ENCODE data around the gene ABTB1.

The ABTB1 gene

GRCh38 chr3:127672429-127673190, at the start of gene ABTB1:
Gene ABTB1, plus strand, starts transcription at chr3:127672952. Its CDS starts 74 bp downstream, at chr3:127673026.
- peak within 1 kb of the TSS; percentile 89 for H3K4me3 ChIP-seq (ENCODE audit: severe bottlenecking)
- no peaks in the 10 kb centered on the region for H3K27me3 ChIP-seq (ENCODE audit: insufficient read depth, poor library complexity, severe bottlenecking)

DNA sequence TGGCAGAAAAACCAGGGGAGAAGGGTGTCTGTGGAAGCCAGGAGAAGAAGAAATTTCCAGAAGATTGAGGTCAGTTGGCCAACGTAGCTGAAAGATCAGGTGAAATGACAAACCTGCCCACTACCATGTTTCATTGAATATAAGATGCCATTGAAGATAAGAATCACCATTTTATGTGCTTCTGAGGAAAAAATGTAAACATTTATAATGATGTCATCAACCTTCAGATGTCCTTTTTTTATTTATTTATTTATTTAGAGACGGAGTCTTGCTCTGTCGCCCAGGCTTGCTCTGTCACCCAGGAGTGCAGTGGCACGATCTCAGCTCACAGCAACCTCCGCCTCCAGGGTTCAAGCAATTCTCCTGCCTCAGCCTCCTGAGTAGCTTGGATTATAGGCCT, 48.7 kb upstream of the ABTB1 start:
- Histone ChIP-seq H3K27ac (ENCODE audit: poor library complexity, severe bottlenecking) (no peak overlapping the region), H3K4me1 (ENCODE audit: insufficient read depth, poor library complexity, severe bottlenecking) (no peaks in the 10 kb centered on the region), H3K27me3 (ENCODE audit: insufficient read depth, poor library complexity, severe bottlenecking) (peaks cover 12% of the 10 kb centered on the region), H3K4me3 (ENCODE audit: severe bottlenecking) (no peak overlapping the region), H3K9me3 (ENCODE audit: severe bottlenecking) (no peaks in the 10 kb centered on the region), H3K36me3 (ENCODE audit: low read depth) (peaks cover 32% of the 10 kb centered on the region)
- TF ChIP-seq, protein P1, sequence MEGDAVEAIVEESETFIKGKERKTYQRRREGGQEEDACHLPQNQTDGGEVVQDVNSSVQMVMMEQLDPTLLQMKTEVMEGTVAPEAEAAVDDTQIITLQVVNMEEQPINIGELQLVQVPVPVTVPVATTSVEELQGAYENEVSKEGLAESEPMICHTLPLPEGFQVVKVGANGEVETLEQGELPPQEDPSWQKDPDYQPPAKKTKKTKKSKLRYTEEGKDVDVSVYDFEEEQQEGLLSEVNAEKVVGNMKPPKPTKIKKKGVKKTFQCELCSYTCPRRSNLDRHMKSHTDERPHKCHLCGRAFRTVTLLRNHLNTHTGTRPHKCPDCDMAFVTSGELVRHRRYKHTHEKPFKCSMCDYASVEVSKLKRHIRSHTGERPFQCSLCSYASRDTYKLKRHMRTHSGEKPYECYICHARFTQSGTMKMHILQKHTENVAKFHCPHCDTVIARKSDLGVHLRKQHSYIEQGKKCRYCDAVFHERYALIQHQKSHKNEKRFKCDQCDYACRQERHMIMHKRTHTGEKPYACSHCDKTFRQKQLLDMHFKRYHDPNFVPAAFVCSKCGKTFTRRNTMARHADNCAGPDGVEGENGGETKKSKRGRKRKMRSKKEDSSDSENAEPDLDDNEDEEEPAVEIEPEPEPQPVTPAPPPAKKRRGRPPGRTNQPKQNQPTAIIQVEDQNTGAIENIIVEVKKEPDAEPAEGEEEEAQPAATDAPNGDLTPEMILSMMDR (IDR thresholded peaks at IDR 0.05; ENCODE audit: poor library complexity, severe bottlenecking) = no peak
- ATAC-seq (ENCODE audit: low read depth) (no peak), DNase-seq (ENCODE audit: low spot score) (no peak)

More at GRCh38 chr3:127672429-127673190, at the start of gene ABTB1:
- TF ChIP-seq, protein P1 (IDR thresholded peaks at IDR 0.05; ENCODE audit: poor library complexity, severe bottlenecking) = no peak
- peak; percentile 83 for DNase-seq (ENCODE audit: low spot score)
- no peaks in the 10 kb centered on the region for H3K36me3 ChIP-seq (ENCODE audit: low read depth)
- peak within 1 kb of the TSS; percentile 68 for H3K27ac ChIP-seq (ENCODE audit: poor library complexity, severe bottlenecking)
- H3K4me1 ChIP-seq (ENCODE audit: insufficient read depth, poor library complexity, severe bottlenecking) = no peaks in the 10 kb centered on the region
- H3K9me3 ChIP-seq (ENCODE audit: severe bottlenecking) = no peaks in the 10 kb centered on the region
- ATAC-seq (ENCODE audit: low read depth) = peak; percentile 75

DNA sequence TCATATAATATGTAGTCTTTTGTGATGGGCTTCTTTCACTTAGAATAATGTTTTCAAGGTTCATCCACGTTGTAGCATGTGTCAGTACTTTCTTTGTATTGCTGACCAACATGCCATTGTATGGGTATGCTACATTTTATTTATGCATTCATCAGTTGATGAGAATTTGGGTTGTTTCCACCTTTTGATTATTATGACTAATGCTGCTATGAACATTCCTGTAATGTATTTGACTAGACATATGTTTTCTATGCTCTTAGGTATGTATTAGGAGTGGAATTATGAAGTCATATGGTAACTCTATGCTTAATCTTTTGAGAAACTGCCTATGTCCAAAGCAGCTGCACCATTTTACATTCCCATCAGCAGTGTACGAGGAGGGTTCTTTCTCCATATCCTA, 46.9 kb upstream of the ABTB1 start:
- Histone ChIP-seq H3K9me3 (ENCODE audit: severe bottlenecking) (no peaks in the 10 kb centered on the region), H3K4me1 (ENCODE audit: insufficient read depth, poor library complexity, severe bottlenecking) (no peaks in the 10 kb centered on the region), H3K4me3 (ENCODE audit: severe bottlenecking) (no peak overlapping the region), H3K27me3 (ENCODE audit: insufficient read depth, poor library complexity, severe bottlenecking) (peaks cover 12% of the 10 kb centered on the region), H3K27ac (ENCODE audit: poor library complexity, severe bottlenecking) (no peak overlapping the region), H3K36me3 (ENCODE audit: low read depth) (peaks cover 16% of the 10 kb centered on the region)
- DNase-seq (ENCODE audit: low spot score) (no peak), ATAC-seq (ENCODE audit: low read depth) (peak; percentile 43; the same call in 2 of the 3 replicates)
- TF ChIP-seq, protein P1 (IDR thresholded peaks at IDR 0.05; ENCODE audit: poor library complexity, severe bottlenecking) = no peak

DNA sequence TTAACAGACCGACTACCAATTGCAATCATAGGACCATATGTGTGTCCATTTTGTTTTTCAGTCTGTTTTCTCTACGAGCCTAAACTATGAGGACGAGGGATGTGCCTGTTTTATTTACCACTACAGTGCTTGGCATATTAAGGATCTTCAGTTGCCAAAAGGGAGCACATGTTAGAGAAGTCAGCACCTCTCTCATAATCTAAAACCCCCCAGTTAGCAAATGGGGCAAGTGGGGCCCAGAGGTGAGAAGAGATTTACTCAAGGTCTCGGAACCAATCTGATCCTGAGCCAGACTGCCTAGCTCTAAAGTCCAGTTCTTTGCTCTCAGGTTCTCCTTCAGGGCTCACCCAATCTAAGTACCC, 44.3 kb upstream of the ABTB1 start:
- Histone ChIP-seq H3K27ac (ENCODE audit: poor library complexity, severe bottlenecking) (no peak overlapping the region), H3K4me1 (ENCODE audit: insufficient read depth, poor library complexity, severe bottlenecking) (no peaks in the 10 kb centered on the region), H3K4me3 (ENCODE audit: severe bottlenecking) (no peak overlapping the region), H3K36me3 (ENCODE audit: low read depth) (no peaks in the 10 kb centered on the region), H3K9me3 (ENCODE audit: severe bottlenecking) (no peaks in the 10 kb centered on the region), H3K27me3 (ENCODE audit: insufficient read depth, poor library complexity, severe bottlenecking) (peaks cover 12% of the 10 kb centered on the region)
- ATAC-seq (ENCODE audit: low read depth) (no peak), DNase-seq (ENCODE audit: low spot score) (no peak)
- TF ChIP-seq, protein P1 (IDR thresholded peaks at IDR 0.05; ENCODE audit: poor library complexity, severe bottlenecking) = no peak
